Right atrium auricular region (tissue), 2 donors: ENCODE measurements around the gene EFHD2. TPM values are rescaled to one million over a fixed set of nuclear protein-coding genes. Genes with fewer than 3 reads are reported as not detected.
"Not testable (repeated sequence)": the region's sequence is repeated elsewhere in the genome, so short reads cannot be mapped to it uniquely, and the experiment has no call there.

Source experiments
- DNase-seq: peaks from one replicate; pipeline ENCODE4 v3.0.0-alpha.2; 2019; ENCODE audit warnings: low spot score
- H3K27ac ChIP-seq, 2 donors: fragments of 200-600 bp; sonication (generic); 1 replicate in 1 of 2; 2 replicates in 1 of 2; pipeline ENCODE4 v1.5.1; 2016 to 2019
- H3K27me3 ChIP-seq, 2 donors: fragments of 200-600 bp; sonication (generic); one replicate each; pipeline versions ENCODE4 v1.5.1 to v1.6.0; 2017 to 2019
- H3K36me3 ChIP-seq: fragments of 200-600 bp; sonication (generic); one replicate; pipeline ENCODE4 v1.5.1; 2016
- H3K4me1 ChIP-seq, 2 donors: fragments of 200-600 bp; sonication (generic); one replicate each; pipeline versions ENCODE4 v1.5.1 to v1.6.0; 2017 to 2019
- H3K4me3 ChIP-seq, 2 donors: fragments of 200-600 bp; sonication (generic); 1 replicate in 1 of 2; 2 replicates in 1 of 2; pipeline ENCODE4 v1.5.1; 2017 to 2019; ENCODE audit warnings: mild to moderate bottlenecking in 1 of 2, moderate library complexity in 1 of 2
- H3K9me3 ChIP-seq, 2 donors: fragments of 200-600 bp; sonication (generic); one replicate each; pipeline ENCODE4 v1.5.1; 2019
- CTCF ChIP-seq, 2 donors: fragments of 200-600 bp; sonication (generic); IDR thresholded peaks; one replicate each; pipeline ENCODE4 v1.5.1; 2019; ENCODE audit warnings: antibody characterized with exemption in 2 of 2
- total RNA-seq, 2 donors: library from RNA; depleted of rRNA; stranded (reverse); fragments of >200 nt; gene quantifications; one replicate each; pipeline ENCODE4 v1.1.0, GENCODE V29; 2016

Gene EFHD2
- total RNA-seq, 2 donors from 2014 or later, result 13.7 to 23.9 TPM

- H3K4me3 ChIP-seq, result no peak overlapping the region
- peaks cover 0 to 11% of the 10 kb centered on the region in 2 donors for H3K4me1 ChIP-seq
- no peaks in the 10 kb centered on the region for H3K27me3 ChIP-seq
- DNase-seq, result no peak
- no peak overlapping the region for H3K27ac ChIP-seq
- peaks cover 7% of the 10 kb centered on the region for H3K36me3 ChIP-seq
- no peak for TF ChIP-seq CTCF (IDR thresholded peaks at IDR 0.05)
- no peaks in the 10 kb centered on the region for H3K9me3 ChIP-seq
These were observed 15.3 kb downstream of the EFHD2 start for GRCh38 chr1:15424981-15425380.

GRCh38 chr1:15425521-15425920 lies 15.8 kb downstream of the EFHD2 start:
- no peak for TF ChIP-seq CTCF (IDR thresholded peaks at IDR 0.05)
- no peaks in the 10 kb centered on the region for H3K9me3 ChIP-seq
- H3K4me3 ChIP-seq, result no peak overlapping the region
- H3K27ac ChIP-seq, result no peak overlapping the region
- H3K36me3 ChIP-seq, result peaks cover 7% of the 10 kb centered on the region
- H3K4me1 ChIP-seq, result peaks cover 0 to 11% of the 10 kb centered on the region in 2 donors
- no peaks in the 10 kb centered on the region for H3K27me3 ChIP-seq
- DNase-seq, result no peak

GRCh38 chr1:15425958-15426357 lies 16.3 kb downstream of the EFHD2 start:
- Histone ChIP-seq H3K27me3 (no peaks in the 10 kb centered on the region), H3K27ac (no peak overlapping the region), H3K4me3 (no peak overlapping the region), H3K4me1 (peaks cover 0 to 11% of the 10 kb centered on the region in 2 donors), H3K36me3 (peaks cover 7% of the 10 kb centered on the region), H3K9me3 (no peaks in the 10 kb centered on the region)
- no peak for DNase-seq
- TF ChIP-seq CTCF (IDR thresholded peaks at IDR 0.05), result no peak

GRCh38 chr1:15426492-15427279 lies 17.0 kb downstream of the EFHD2 start:
- Histone ChIP-seq H3K4me1 (peaks cover 0 to 11% of the 10 kb centered on the region in 2 donors), H3K36me3 (peaks cover 7% of the 10 kb centered on the region), H3K27ac (no peak overlapping the region), H3K4me3 (peak overlapping the region in 1 of 2 donors; percentile 8), H3K9me3 (no peaks in the 10 kb centered on the region), H3K27me3 (no peaks in the 10 kb centered on the region)
- peak in 1 of 2 donors; percentile 44 for TF ChIP-seq CTCF (IDR thresholded peaks at IDR 0.05)
- DNase-seq, result no peak

GRCh38 chr1:15427280-15427666 lies 17.6 kb downstream of the EFHD2 start:
- no peak overlapping the region for H3K27ac ChIP-seq

GRCh38 chr1:15428252-15428651 lies 18.6 kb downstream of the EFHD2 start:
- not testable (repeated sequence) for H3K27me3 ChIP-seq, H3K36me3 ChIP-seq, DNase-seq

More at GRCh38 chr1:15427280-15427666, 17.6 kb downstream of the EFHD2 start:
- peaks cover 7% of the 10 kb centered on the region for H3K36me3 ChIP-seq
- peaks cover 0 to 11% of the 10 kb centered on the region in 2 donors for H3K4me1 ChIP-seq
- DNase-seq, result no peak
- H3K9me3 ChIP-seq, result no peaks in the 10 kb centered on the region
- no peak for TF ChIP-seq CTCF (IDR thresholded peaks at IDR 0.05)
- H3K4me3 ChIP-seq, result peak overlapping the region in 1 of 2 donors; percentile 8
- no peaks in the 10 kb centered on the region for H3K27me3 ChIP-seq

More at GRCh38 chr1:15428252-15428651, 18.6 kb downstream of the EFHD2 start:
- peaks cover 0 to 11% of the 10 kb centered on the region in 2 donors for H3K4me1 ChIP-seq
- not testable (repeated sequence) for H3K9me3 ChIP-seq, H3K27ac ChIP-seq, H3K4me3 ChIP-seq
